ENCODE measurements around the gene PTGIS.
A peak's percentile ranks its signal among the peaks of the same experiment; 100 is the strongest.

PTGIS gene

GRCh38 chr20:49486064-49486463 is 81.9 kb downstream of the PTGIS start:
- DNase-seq = no peak

DNA sequence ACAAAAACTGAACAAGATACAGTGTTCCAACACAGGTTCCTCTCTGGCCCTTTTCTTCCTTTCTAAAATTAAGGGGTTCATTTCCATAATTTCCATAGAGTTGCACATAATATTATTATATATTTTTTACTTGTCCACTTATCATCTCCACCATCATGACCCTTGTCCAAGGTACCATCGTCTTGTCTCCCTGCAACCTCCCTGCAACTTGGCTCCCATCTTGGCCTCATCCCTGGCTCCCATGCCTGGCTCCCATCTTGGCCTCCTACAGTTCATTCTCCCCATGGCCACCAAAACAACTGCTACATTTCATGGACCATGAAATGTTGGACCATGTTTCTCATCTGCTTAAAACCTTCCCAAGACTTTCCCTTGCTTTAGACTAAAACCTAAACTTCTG is 82.4 kb downstream of the PTGIS start:
- no peak for DNase-seq

DNA sequence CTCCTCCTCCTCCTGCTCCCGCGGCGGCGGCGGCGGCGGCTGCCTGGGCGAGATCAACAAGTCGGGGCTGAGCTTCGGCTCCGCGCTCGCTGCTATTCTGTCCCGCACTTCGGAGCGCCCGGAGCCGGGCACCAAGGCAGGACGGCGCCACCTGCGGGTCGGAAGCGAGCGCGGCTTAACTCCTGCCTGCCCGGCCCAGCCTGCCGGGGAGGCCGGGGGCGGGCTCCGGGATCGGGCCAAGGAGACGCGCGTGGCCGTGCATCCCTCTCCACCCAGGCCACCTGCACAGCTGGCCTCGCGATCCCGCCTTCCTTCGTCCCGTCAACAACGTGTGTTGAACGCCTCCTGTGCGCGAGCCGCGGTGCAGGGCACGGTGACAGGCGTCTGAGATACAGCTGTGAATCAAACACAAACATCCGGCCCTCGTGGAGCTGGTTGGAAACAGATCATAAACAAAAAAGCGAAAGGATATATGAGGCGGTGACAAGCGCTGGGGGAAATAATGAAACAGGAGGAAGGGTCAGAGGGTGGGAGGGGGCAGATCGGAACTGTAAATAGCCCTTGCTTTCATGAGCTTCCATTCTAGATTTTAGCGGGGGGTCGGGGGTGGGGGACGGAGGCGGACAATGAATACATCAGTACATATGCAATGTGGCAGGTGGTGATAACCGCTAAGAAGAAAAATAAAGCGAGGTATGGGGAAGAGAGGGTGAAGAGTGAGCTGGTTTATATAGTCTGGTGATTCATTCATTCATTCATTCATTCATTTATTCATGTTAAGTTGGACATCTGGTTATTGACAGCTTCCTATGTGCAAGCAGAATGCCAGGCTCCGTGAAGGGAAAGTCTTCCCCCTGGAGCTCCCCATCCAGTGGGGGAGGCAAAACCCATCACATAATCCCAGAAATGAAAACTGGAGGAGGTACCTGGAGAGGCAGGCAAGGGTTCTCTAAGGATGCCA is 83.5 kb downstream of the PTGIS start:
- DNase-seq = peak; percentile 49

- no peak for DNase-seq
Measured at GRCh38 chr20:49483696-49484123, 84.2 kb downstream of the PTGIS start.

GRCh38 chr20:49483018-49483695 is 84.8 kb downstream of the PTGIS start:
- no peak for DNase-seq

- DNase-seq = peak; percentile 15
Measured at GRCh38 chr20:49482621-49483017, 85.3 kb downstream of the PTGIS start, which contains the start of gene KCNB1. Gene KCNB1 (minus strand): TSS chr20:49482668. CDS start chr20:49482480, 188 bp downstream.

- no peak for DNase-seq
Measured at GRCh38 chr20:49482173-49482572, 85.8 kb downstream of the PTGIS start.

- DNase-seq = no peak
Measured at GRCh38 chr20:49481116-49481515, 86.8 kb downstream of the PTGIS start.

DNA sequence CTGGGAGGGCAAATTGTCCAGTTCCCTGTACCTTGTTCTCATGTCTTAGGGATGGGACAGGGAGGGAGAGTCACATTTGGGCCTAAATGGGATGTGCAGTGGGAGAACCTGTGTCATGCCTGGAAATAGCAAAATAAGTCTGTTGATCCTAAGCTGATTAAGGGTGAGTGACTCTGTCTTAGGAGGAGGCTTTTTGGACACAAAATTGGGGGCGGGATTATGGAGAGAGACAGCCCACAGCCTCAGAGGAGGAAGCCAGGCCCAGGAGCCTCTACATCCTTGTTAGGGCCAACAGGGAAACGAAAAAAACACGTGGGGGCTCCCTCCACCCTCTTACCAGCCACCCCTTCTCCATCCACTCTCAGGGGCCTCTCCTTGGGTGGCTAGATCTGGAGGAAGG is 87.7 kb downstream of the PTGIS start:
- DNase-seq = no peak

- no peak for DNase-seq
Measured at GRCh38 chr20:49479785-49480184, 88.2 kb downstream of the PTGIS start.

DNA sequence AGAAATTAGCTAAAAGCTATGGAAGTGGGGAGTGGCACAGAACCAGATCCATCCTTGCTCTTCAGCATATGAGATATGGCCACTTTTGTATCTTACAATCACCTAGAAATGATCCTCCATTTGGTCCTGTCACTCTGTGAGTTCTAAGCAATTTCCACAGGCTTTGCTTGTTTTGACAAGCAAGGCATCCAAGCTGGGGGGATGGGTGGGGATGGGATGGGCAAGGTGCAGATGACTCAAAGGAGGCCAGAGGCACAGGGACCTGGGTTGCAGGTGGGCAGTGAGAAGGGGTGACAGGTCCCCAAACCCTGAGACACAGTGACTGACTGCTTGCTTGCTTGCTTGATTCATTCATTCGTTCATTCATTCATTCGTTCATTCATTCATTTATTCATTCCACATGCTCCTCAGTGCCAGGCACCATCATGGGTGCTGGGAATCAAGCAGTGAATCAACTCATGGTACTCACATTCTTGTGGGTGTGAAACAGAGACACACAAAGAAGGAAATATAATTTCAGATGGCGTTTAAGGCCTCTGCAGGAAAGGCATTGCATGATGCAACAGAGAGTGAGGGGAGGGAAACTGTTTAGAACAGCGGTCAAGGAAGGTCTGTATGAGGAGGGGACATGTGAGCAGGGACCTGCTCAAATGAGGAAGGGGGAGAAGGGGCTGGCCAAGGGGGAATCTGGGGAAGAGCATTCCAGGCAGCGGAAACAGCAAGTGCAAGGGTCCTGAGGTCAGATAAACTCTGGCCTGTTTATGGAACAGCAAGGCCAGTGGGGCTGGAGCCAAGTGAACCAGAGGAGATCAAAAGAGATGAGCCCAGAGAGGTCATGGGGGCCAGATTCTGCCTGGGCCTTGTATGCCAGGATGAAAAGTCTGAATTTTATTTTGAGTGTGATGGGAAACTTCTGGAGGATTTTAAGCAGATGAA is 88.9 kb downstream of the PTGIS start:
- DNase-seq = no peak

DNA sequence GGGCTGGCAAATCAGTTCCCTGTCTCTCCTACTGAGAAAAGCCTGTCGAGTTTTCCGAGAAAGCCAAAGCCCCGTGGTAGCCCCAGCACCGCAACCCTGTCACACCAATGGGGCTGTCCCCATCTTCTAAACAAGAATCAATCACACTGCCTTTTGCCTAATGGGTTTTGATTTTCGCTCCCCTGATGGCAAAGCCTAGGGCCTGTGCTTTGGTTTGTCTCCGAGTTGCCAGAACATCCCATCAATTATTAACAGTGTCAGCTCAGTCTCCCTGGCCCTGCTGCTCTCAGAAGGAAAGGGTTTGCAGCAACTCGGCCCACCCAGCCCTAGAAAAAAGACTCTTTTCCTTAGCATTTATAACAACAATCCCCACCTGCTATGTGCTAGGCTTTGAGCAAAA is 89.7 kb downstream of the PTGIS start:
- DNase-seq = no peak

- DNase-seq = no peak
Measured at GRCh38 chr20:49477200-49477599, 90.7 kb downstream of the PTGIS start.

GRCh38 chr20:49476016-49476355 is 92.0 kb downstream of the PTGIS start:
- DNase-seq = no peak

DNA sequence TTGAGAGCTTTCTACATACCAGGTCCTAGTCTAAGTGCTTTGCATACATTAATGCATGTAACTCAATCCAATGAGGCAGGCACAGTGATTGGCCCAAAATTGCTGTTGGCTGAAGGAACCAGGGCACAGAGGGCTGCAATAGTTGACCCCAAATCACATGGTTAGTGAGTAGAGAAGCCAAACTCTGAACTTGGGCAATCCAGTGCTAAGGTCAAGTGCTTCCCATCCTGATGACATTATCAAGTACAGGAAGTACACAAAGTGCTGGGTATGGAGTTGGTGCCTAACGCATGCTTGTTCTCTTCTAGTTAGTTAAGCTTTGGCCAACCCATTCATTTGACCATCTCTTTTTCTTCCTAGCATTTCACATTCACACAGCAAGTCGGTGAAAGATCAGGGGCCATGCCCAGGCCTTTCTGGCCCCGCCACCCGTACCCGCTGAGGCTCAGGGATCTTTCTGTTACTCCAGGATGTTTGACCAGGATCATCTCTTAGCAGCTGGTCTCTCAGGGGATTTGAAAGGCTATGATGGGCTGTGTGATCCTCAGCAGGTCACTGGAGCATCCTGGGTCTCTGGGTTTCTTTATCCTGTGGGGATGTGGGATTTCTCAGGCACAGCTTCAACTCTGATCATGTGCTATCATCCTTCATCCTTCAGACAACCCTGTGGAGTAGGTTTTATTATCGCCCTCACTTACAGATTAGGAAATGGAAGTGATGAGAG is 92.5 kb downstream of the PTGIS start:
- DNase-seq = no peak

DNA sequence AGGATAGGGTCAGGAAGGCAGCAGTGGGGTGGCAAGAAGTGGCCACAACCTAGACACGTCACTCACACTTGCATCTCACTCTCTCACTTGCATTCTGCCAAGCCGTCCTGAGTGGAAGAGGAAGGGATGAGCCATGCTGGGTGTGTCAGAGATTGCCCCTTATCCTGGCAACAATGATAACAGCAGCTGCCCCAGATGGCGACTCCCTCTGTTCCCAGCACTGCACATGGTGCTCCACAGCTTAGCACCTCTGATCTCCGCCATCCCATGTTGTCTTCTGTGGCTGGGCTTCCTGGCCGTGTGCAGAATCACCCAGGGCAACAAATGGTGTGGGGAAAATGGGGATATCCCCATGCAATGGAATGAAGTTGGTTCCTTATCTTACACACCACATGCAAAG is 96.5 kb downstream of the PTGIS start:
- DNase-seq = no peak

DNA sequence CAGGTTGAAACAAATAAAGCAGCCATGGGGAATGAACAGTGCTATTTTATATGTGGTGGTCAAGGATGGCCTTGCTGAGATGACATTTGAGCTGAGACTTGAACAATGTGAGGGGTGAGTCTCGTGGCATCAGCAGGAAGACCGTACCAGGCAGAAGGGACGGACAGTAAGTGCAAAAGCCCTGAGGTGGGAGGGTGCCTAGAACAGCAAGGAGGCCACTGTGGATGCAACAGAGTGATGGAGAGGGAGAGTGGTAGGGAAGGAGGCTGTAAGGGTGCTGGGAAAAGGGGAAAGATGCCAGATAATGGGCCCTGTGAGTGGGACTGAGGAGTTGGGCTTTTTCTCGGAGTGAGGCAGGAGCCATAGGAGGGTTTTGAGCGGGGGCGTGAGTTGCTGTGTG is 97.0 kb downstream of the PTGIS start:
- no peak for DNase-seq

DNA sequence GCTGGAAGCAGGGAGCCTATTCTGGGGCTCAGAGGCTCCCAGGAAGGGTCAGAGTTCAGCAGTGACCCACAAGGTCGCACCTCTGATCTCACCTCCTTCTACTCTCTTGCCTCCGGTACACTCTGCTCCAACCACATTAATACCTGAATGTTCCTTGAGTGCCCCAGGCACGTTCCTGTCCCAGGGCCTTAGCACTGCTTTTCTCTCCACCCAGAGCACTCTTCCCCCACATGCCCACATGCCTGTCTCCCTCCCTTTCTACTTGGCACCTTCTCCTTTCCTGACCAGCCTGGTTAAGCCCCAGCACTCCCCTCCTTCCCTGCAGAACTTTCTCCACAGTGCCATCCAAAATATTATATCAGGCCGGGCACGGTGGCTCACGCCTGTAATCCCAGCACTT is 98.9 kb downstream of the PTGIS start:
- DNase-seq = no peak

- no peak for DNase-seq
Measured at GRCh38 chr20:49468412-49468811, 99.5 kb downstream of the PTGIS start.

DNA sequence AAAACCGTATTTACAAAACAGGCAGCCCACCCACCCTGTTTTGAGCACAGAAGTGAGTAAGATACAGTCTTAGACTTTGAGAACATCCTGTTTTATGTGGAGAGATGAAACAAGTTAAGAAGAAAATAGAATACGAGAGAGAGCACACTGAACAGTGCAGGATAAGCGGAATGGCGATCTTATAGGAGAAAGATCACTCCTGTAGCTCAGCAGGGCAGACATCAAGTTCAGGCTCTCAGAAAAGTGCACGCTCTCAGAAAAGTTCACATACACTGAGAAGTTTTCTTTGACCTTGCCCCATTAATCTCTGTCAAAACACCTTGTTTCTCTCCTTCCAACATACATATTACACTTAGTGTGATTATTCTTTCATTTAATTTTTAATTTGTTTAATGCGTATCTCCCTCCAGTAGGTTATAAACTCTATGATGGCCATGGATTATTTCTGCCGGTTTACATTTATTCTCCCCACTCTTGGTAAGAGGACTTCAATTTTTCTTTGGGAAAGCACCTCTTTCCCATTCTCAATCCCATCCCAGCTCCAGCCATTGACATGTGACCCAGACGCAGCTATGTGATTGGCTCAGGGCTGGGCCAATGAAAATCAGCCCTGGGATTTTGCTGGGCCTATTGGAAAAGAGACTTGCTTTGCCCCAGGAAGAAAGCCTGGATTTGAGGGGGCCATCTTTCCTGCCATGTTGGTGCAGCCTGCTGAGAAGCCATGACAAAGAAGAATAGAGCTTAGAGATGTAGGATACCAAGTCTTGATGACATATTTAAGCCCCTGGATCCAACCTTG is 101.6 kb downstream of the PTGIS start:
- DNase-seq = no peak

DNA sequence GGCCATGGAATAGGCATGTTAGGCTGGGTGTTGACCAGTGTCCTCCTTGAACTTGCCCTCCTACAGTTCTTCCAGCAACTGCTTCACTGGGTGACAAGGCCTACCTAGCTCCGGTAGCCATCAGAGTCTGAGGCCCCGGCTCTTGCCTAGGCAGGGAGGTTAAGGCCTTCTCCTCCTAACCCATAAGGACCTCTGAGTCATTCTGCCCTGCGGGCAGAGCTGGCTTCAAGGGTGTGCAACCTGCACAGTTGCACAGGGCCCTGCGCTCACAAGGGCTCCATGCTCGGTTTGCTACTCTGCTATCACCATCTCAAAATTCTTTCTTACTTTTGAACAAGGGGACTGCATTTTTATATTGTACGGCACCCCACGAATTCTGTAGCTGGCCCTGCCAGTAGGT is 103.4 kb downstream of the PTGIS start:
- no peak for DNase-seq
